Measurements from ENCODE around the gene AOAH.

Gene AOAH

GRCh38 chr7:36691983-36692382 lies 32.3 kb downstream of the AOAH start:
- DNase-seq (ENCODE audit: low read depth) = no peak

GRCh38 chr7:36690514-36691187 lies 33.6 kb downstream of the AOAH start:
- no peak for DNase-seq (ENCODE audit: low read depth)

- no peak for DNase-seq (ENCODE audit: low read depth)
These were observed 34.3 kb downstream of the AOAH start for GRCh38 chr7:36690041-36690440.

GRCh38 chr7:36686499-36686898 lies 37.8 kb downstream of the AOAH start:
- no peak for DNase-seq (ENCODE audit: low read depth)

GRCh38 chr7:36684954-36685353 lies 39.3 kb downstream of the AOAH start:
- no peak for DNase-seq (ENCODE audit: low read depth)

GRCh38 chr7:36683695-36684357 lies 40.5 kb downstream of the AOAH start:
- DNase-seq (ENCODE audit: low read depth) = no peak

GRCh38 chr7:36683111-36683510 lies 41.2 kb downstream of the AOAH start:
- DNase-seq (ENCODE audit: low read depth) = no peak

GRCh38 chr7:36682102-36682501 lies 42.2 kb downstream of the AOAH start:
- no peak for DNase-seq (ENCODE audit: low read depth)

GRCh38 chr7:36677769-36678437 lies 46.4 kb downstream of the AOAH start:
- DNase-seq (ENCODE audit: low read depth) = no peak

- DNase-seq (ENCODE audit: low read depth) = no peak
These were observed 50.6 kb downstream of the AOAH start for GRCh38 chr7:36673703-36674102.

GRCh38 chr7:36671432-36671829 lies 52.9 kb downstream of the AOAH start:
- DNase-seq (ENCODE audit: low read depth) = no peak

- DNase-seq (ENCODE audit: low read depth) = peak; percentile 12
These were observed 53.5 kb downstream of the AOAH start for GRCh38 chr7:36670585-36671431.

GRCh38 chr7:36668750-36669149 lies 55.5 kb downstream of the AOAH start:
- DNase-seq (ENCODE audit: low read depth) = no peak

GRCh38 chr7:36668080-36668479 lies 56.2 kb downstream of the AOAH start:
- no peak for DNase-seq (ENCODE audit: low read depth)

GRCh38 chr7:36667007-36667745 lies 57.1 kb downstream of the AOAH start:
- DNase-seq (ENCODE audit: low read depth) = no peak

- DNase-seq (ENCODE audit: low read depth) = no peak
These were observed 60.8 kb downstream of the AOAH start for GRCh38 chr7:36663481-36663880.

- no peak for DNase-seq (ENCODE audit: low read depth)
These were observed 63.0 kb downstream of the AOAH start for GRCh38 chr7:36661135-36661840.

GRCh38 chr7:36659638-36660341 lies 64.5 kb downstream of the AOAH start:
- DNase-seq (ENCODE audit: low read depth) = no peak

- DNase-seq (ENCODE audit: low read depth) = peak; percentile 37
These were observed 65.2 kb downstream of the AOAH start for GRCh38 chr7:36659172-36659516.

- peak; percentile 47 for DNase-seq (ENCODE audit: low read depth)
These were observed 65.7 kb downstream of the AOAH start for GRCh38 chr7:36658335-36659171.
